Endodermal cell (in vitro differentiated cells): ENCODE data around the gene SH2D5. TPM values are rescaled to one million over a fixed set of nuclear protein-coding genes. Genes with fewer than 3 reads are reported as not detected.

Source experiments
- DNase-seq: peaks from one replicate; pipeline ENCODE4 v3.0.0-alpha.2; 2017
- H3K27ac ChIP-seq: 2 replicates; pipeline ENCODE4 v1.5.1; 2013; ENCODE audit warnings: mild to moderate bottlenecking, low read depth, low read length, moderate library complexity
- H3K27me3 ChIP-seq: 2 replicates; pipeline ENCODE4 v1.6.1; 2013; ENCODE audit warnings: mild to moderate bottlenecking, low read length, moderate library complexity; ENCODE audit not compliant: insufficient read depth, control insufficient read depth, poor library complexity, severe bottlenecking
- H3K36me3 ChIP-seq: 2 replicates; pipeline ENCODE4 v1.7.0; 2013; ENCODE audit warnings: mild to moderate bottlenecking, low read length, moderate library complexity; ENCODE audit not compliant: control insufficient read depth, insufficient read depth
- H3K4me1 ChIP-seq: one replicate; pipeline ENCODE4 v1.7.0; 2013; ENCODE audit warnings: low read length; ENCODE audit not compliant: control insufficient read depth, insufficient read depth
- H3K4me3 ChIP-seq: 2 replicates; pipeline ENCODE4 v1.5.1; 2013; ENCODE audit warnings: mild to moderate bottlenecking, low read length, moderate library complexity
- H3K9ac ChIP-seq: 2 replicates; pipeline ENCODE4 v1.6.1; 2013; ENCODE audit warnings: mild to moderate bottlenecking, low read length, moderate library complexity; ENCODE audit not compliant: poor library complexity, severe bottlenecking; ENCODE audit errors: extremely low read depth
- H3K9me3 ChIP-seq: 2 replicates; pipeline ENCODE4 v1.6.1; 2013; ENCODE audit warnings: mild to moderate bottlenecking, low read length, moderate library complexity; ENCODE audit not compliant: control insufficient read depth
- H3K27ac Mint-ChIP-seq: 2 replicates; pipeline ENCODE4 v1.8.0; 2020; ENCODE audit warnings: mixed read lengths
- H3K27me3 Mint-ChIP-seq: 2 replicates; pipeline ENCODE4 v1.8.0; 2021; ENCODE audit warnings: mild to moderate bottlenecking, mixed read lengths; ENCODE audit not compliant: insufficient read depth
- H3K36me3 Mint-ChIP-seq: 2 replicates; pipeline ENCODE4 v1.8.0; 2020; ENCODE audit warnings: low read depth, mixed read lengths
- H3K4me1 Mint-ChIP-seq: 2 replicates; pipeline ENCODE4 v1.8.0; 2020; ENCODE audit warnings: mixed read lengths
- H3K4me3 Mint-ChIP-seq: 2 replicates; pipeline ENCODE4 v1.8.0; 2020; ENCODE audit warnings: mild to moderate bottlenecking, moderate library complexity, mixed read lengths
- H3K9me3 Mint-ChIP-seq: 2 replicates; pipeline ENCODE4 v1.8.0; 2020; ENCODE audit warnings: mild to moderate bottlenecking, mixed read lengths
- WGBS, 2 experiments: methylation state at CpG; one replicate each; pipeline versions ENCODE4 v1.1.5 to v1.1.7; 2013; ENCODE audit warnings: missing lambda C conversion rate in 2 of 2, mixed read lengths in 1 of 2; ENCODE audit not compliant: insufficient coverage in 1 of 2, insufficient read length in 1 of 2; 5-methylcytosine and 5-hydroxymethylcytosine counted together
- total RNA-seq, 2 donors: library from RNA; stranded (reverse); fragmentation: NEBNext Ultra II Directional in 1 of 2; extraction: Animal tissue kit (Norgen Biotek cat#: 25700) in 1 of 2; gene quantifications; 2 replicates in 1 of 2; 3 replicates in 1 of 2; pipeline ENCODE4 v1.2.1, GENCODE V29; 2021
- TF ChIP-seq, protein P1 (sequence below): fragments of 200-600 bp; sonication (generic); conservative IDR thresholded peaks from 2 replicates; pipeline ENCODE4 v1.5.0; 2021; ENCODE audit warnings: antibody characterized with exemption, mild to moderate bottlenecking

SH2D5 gene
- total RNA-seq, 2 donors from 2014 or later: 4.0 to 5.0 TPM

DNA sequence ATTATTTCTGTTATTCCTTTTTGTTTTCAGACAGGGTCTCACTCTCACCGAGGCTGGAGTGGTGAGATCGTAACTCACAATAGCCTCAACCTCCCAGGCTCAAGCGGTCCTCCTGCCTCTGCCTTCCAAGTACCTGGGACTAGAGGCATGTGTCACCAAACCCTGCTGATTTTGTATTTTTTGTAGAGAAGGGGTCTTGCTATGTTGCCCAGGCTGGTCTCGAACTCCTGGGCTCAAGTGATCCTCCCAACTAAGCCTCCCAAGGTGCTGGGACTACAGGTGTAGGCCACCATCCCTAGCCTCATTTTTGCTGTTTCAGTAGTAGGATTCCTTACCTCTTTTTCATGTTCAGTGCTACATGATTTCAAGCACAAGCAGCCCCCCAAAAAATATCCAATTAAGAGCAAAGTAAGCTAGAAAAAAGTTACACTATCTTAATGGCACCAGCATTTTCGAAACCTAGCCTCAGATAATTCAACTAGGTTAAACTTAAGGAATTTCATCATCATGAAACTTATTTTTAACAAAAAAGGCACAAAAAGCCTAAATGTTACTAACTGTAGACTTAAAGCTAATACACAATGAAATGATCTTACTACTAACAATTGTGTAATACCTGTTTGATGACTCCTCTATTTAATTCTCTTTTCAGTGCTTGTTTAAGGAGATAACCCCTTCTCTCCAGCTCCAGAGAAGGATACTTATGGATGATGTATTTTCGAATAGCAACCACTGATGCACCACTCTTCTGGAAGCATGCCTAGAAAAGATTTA lies 38.0 kb upstream of the SH2D5 start:
- DNase-seq: no peak
- H3K4me3 Mint-ChIP-seq: no peak overlapping the region
- H3K9me3 Mint-ChIP-seq: no peaks in the 10 kb centered on the region
- peaks cover 83% of the 10 kb centered on the region for H3K36me3 Mint-ChIP-seq
- Histone ChIP-seq H3K9me3 (no peaks in the 10 kb centered on the region), H3K27me3 (no peaks in the 10 kb centered on the region), H3K4me3 (no peak overlapping the region), H3K9ac (no peak overlapping the region), H3K36me3 (peaks cover 95% of the 10 kb centered on the region), H3K4me1 (no peaks in the 10 kb centered on the region), H3K27ac (no peak overlapping the region)
- H3K4me1 Mint-ChIP-seq: no peaks in the 10 kb centered on the region
- no peaks in the 10 kb centered on the region for H3K27me3 Mint-ChIP-seq
- H3K27ac Mint-ChIP-seq: no peak overlapping the region
- WGBS, 2 experiments: 96 to 100% methylated on average over 4 to 6 of the region's 6 CpGs
- TF ChIP-seq, protein P1, sequence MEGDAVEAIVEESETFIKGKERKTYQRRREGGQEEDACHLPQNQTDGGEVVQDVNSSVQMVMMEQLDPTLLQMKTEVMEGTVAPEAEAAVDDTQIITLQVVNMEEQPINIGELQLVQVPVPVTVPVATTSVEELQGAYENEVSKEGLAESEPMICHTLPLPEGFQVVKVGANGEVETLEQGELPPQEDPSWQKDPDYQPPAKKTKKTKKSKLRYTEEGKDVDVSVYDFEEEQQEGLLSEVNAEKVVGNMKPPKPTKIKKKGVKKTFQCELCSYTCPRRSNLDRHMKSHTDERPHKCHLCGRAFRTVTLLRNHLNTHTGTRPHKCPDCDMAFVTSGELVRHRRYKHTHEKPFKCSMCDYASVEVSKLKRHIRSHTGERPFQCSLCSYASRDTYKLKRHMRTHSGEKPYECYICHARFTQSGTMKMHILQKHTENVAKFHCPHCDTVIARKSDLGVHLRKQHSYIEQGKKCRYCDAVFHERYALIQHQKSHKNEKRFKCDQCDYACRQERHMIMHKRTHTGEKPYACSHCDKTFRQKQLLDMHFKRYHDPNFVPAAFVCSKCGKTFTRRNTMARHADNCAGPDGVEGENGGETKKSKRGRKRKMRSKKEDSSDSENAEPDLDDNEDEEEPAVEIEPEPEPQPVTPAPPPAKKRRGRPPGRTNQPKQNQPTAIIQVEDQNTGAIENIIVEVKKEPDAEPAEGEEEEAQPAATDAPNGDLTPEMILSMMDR: no peak

DNA sequence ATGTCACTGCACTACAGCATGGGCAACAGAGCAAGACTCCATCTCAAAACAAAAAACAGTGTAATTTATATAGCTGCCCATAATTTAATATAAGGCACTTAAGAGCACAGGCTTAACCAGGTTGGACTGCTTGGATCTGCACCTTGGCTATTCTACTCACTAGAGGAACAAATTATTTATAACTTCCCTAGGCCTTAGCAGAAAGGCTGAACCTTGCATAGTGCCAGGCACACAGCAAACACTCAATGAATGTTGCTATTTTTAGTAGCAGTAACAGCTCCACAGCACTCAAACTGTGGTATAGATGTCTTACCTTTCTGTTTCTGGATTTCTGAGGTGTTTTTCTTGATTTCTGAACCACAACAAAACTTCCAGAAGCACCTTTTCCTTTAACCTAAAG lies 34.8 kb upstream of the SH2D5 start:
- Histone ChIP-seq H3K27me3 (no peaks in the 10 kb centered on the region), H3K9ac (no peak overlapping the region), H3K4me1 (peaks cover 6% of the 10 kb centered on the region), H3K27ac (no peak overlapping the region), H3K9me3 (no peaks in the 10 kb centered on the region), H3K36me3 (peaks cover 87% of the 10 kb centered on the region), H3K4me3 (no peak overlapping the region)
- Mint-ChIP-seq H3K36me3 (peaks cover 85% of the 10 kb centered on the region), H3K9me3 (no peaks in the 10 kb centered on the region), H3K4me3 (no peak overlapping the region), H3K27ac (no peak overlapping the region), H3K4me1 (peaks cover 12% of the 10 kb centered on the region), H3K27me3 (no peaks in the 10 kb centered on the region)
- TF ChIP-seq, protein P1: no peak
- DNase-seq: no peak

DNA sequence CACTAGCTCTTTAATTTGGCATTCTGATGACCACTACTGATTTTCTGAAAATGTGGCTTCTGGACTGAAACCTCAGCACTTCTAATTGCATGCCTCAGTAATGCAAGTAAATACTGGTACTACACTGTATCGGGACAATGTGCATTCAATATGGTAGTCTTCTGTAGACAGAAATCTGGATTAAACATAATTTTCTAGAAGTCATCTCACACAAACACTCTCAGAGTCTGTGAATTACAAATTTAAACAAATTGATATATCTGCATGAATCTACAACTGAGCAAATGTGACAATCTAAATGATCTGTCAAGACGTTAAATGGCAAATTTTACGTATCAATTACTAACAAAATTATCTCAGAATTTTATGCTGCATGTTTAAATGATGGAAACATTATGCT lies 30.9 kb upstream of the SH2D5 start:
- H3K9ac ChIP-seq: no peak overlapping the region
- H3K4me3 ChIP-seq: no peak overlapping the region
- Mint-ChIP-seq H3K27ac (no peak overlapping the region), H3K36me3 (peaks cover 89% of the 10 kb centered on the region), H3K4me1 (peaks cover 21% of the 10 kb centered on the region), H3K9me3 (no peaks in the 10 kb centered on the region), H3K27me3 (no peaks in the 10 kb centered on the region), H3K4me3 (no peak overlapping the region)
- peaks cover 6% of the 10 kb centered on the region for H3K4me1 ChIP-seq
- TF ChIP-seq, protein P1: no peak
- H3K36me3 ChIP-seq: peaks cover 83% of the 10 kb centered on the region
- WGBS, 2 experiments: 98 to 100% methylated on average over 1 to 3 of the region's 3 CpGs
- H3K27me3 ChIP-seq: no peaks in the 10 kb centered on the region
- no peaks in the 10 kb centered on the region for H3K9me3 ChIP-seq
- H3K27ac ChIP-seq: no peak overlapping the region
- no peak for DNase-seq
